Measurements from ENCODE around the gene MARVELD1. TPM values are rescaled to one million over a fixed set of nuclear protein-coding genes. Genes with fewer than 3 reads are reported as not detected.

Gene MARVELD1
- total and polyA plus RNA-seq, 3 experiments from 2014 or later: 0.15 to 4.7 (median 4.3) TPM

- peaks cover 52 to 63% (median 61%) of the 10 kb centered on the region in 3 donors for H3K4me1 Mint-ChIP-seq
- ChIA-PET CTCF (no interaction called here), POLR2A (no interaction called here)
Measured at GRCh38 chr10:97737770-97738265, 24.3 kb downstream of the MARVELD1 start.

GRCh38 chr10:97738616-97739015 lies 25.1 kb downstream of the MARVELD1 start:
- no peak for DNase-seq
- no peaks in the 10 kb centered on the region for H3K9me3 ChIP-seq (ENCODE audit: low read length)
- peaks cover 10% of the 10 kb centered on the region for H3K36me3 ChIP-seq (ENCODE audit: insufficient read depth, low read length)
- H3K27me3 ChIP-seq (ENCODE audit: insufficient read depth, low read length, poor library complexity, severe bottlenecking): no peaks in the 10 kb centered on the region
- H3K27ac Mint-ChIP-seq: peak overlapping the region in 7 of 8 donors; percentile 75 to 99 (median 96)
- no peak overlapping the region for H3K4me3 ChIP-seq (ENCODE audit: low read length)
- peaks cover 56 to 71% (median 68%) of the 10 kb centered on the region in 3 donors for H3K4me1 Mint-ChIP-seq
- no peak overlapping the region for H3K27ac ChIP-seq (ENCODE audit: low read depth, low read length)
- peaks cover 31% of the 10 kb centered on the region for H3K4me1 ChIP-seq (ENCODE audit: insufficient read depth, low read length)
- H3K9me3 Mint-ChIP-seq: no peaks in the 10 kb centered on the region
- CTCF ChIA-PET: interaction anchor here (1.0 kb wide), 1 partner anchor 29 kb away, joined by 3 read pairs; no protein-coding TSS in a partner anchor
- peaks cover 3 to 57% (median 13%) of the 10 kb centered on the region in 3 donors for H3K36me3 Mint-ChIP-seq
- peak overlapping the region; percentile 93 to 98 (median 96) for H3K4me3 Mint-ChIP-seq
- POLR2A ChIA-PET: no interaction called here
- H3K27me3 Mint-ChIP-seq: peaks cover 0 to 2% of the 10 kb centered on the region in 2 donors

More at GRCh38 chr10:97737770-97738265, 24.3 kb downstream of the MARVELD1 start:
- Histone ChIP-seq H3K27ac (ENCODE audit: low read depth, low read length) (peak overlapping the region; percentile 92), H3K27me3 (ENCODE audit: insufficient read depth, low read length, poor library complexity, severe bottlenecking) (no peaks in the 10 kb centered on the region), H3K4me1 (ENCODE audit: insufficient read depth, low read length) (peaks cover 31% of the 10 kb centered on the region), H3K9me3 (ENCODE audit: low read length) (no peaks in the 10 kb centered on the region), H3K36me3 (ENCODE audit: insufficient read depth, low read length) (peaks cover 2% of the 10 kb centered on the region), H3K4me3 (ENCODE audit: low read length) (peak overlapping the region; percentile 96)
- Mint-ChIP-seq H3K27me3 (peaks cover 0 to 2% of the 10 kb centered on the region in 2 donors), H3K36me3 (peaks cover 3 to 49% (median 6%) of the 10 kb centered on the region in 3 donors), H3K27ac (peak overlapping the region; percentile 90 to 99 (median 97)), H3K4me3 (peak overlapping the region; percentile 93 to 98 (median 96)), H3K9me3 (no peaks in the 10 kb centered on the region)
- DNase-seq: no peak

- Histone ChIP-seq H3K27ac (ENCODE audit: low read depth, low read length) (no peak overlapping the region), H3K9me3 (ENCODE audit: low read length) (no peaks in the 10 kb centered on the region), H3K4me3 (ENCODE audit: low read length) (no peak overlapping the region), H3K36me3 (ENCODE audit: insufficient read depth, low read length) (peaks cover 23% of the 10 kb centered on the region), H3K27me3 (ENCODE audit: insufficient read depth, low read length, poor library complexity, severe bottlenecking) (no peaks in the 10 kb centered on the region), H3K4me1 (ENCODE audit: insufficient read depth, low read length) (peaks cover 31% of the 10 kb centered on the region)
- Mint-ChIP-seq H3K4me1 (peaks cover 59 to 83% (median 82%) of the 10 kb centered on the region in 3 donors), H3K27me3 (peaks cover 0 to 2% of the 10 kb centered on the region in 2 donors), H3K4me3 (peak overlapping the region in 1 of 7 donors; percentile 80), H3K27ac (peak overlapping the region in 3 of 8 donors; percentile 13 to 55 (median 32)), H3K9me3 (no peaks in the 10 kb centered on the region), H3K36me3 (peaks cover 3 to 77% (median 20%) of the 10 kb centered on the region in 3 donors)
- ChIA-PET POLR2A (no interaction called here), CTCF (interaction anchor here (1.0 kb wide), 1 partner anchor 40 kb away, joined by 3 read pairs; no protein-coding TSS in a partner anchor)
- no peak for DNase-seq
Measured at GRCh38 chr10:97740613-97741012, 27.1 kb downstream of the MARVELD1 start.

GRCh38 chr10:97743169-97743943 lies 29.8 kb downstream of the MARVELD1 start:
- Histone ChIP-seq H3K4me3 (ENCODE audit: low read length) (no peak overlapping the region), H3K36me3 (ENCODE audit: insufficient read depth, low read length) (peaks cover 43% of the 10 kb centered on the region), H3K4me1 (ENCODE audit: insufficient read depth, low read length) (peaks cover 18% of the 10 kb centered on the region), H3K27me3 (ENCODE audit: insufficient read depth, low read length, poor library complexity, severe bottlenecking) (no peaks in the 10 kb centered on the region), H3K9me3 (ENCODE audit: low read length) (no peaks in the 10 kb centered on the region), H3K27ac (ENCODE audit: low read depth, low read length) (no peak overlapping the region)
- Mint-ChIP-seq H3K9me3 (no peaks in the 10 kb centered on the region), H3K36me3 (peaks cover 3 to 84% (median 33%) of the 10 kb centered on the region in 3 donors), H3K27ac (peak overlapping the region in 5 of 8 donors; percentile 6 to 69 (median 34)), H3K27me3 (no peaks in the 10 kb centered on the region), H3K4me3 (peak overlapping the region in 2 of 7 donors; percentile 6 to 21), H3K4me1 (peaks cover 44 to 64% (median 63%) of the 10 kb centered on the region in 3 donors)
- DNase-seq: no peak
- POLR2A ChIA-PET: no interaction called here
- CTCF ChIA-PET: interaction anchor here (0.8 to 1.2 kb wide), 2 partner anchors 42 to 125 kb away, joined by 3 read pairs; no protein-coding TSS in a partner anchor

GRCh38 chr10:97744405-97745035 lies 31.0 kb downstream of the MARVELD1 start:
- H3K27ac ChIP-seq (ENCODE audit: low read depth, low read length): no peak overlapping the region
- peak overlapping the region in 1 of 8 donors; percentile 71 for H3K27ac Mint-ChIP-seq
- POLR2A ChIA-PET: no interaction called here
- no peaks in the 10 kb centered on the region for H3K9me3 ChIP-seq (ENCODE audit: low read length)
- no peak overlapping the region for H3K4me3 ChIP-seq (ENCODE audit: low read length)
- H3K4me1 Mint-ChIP-seq: peaks cover 35 to 56% (median 55%) of the 10 kb centered on the region in 3 donors
- H3K4me1 ChIP-seq (ENCODE audit: insufficient read depth, low read length): peaks cover 12% of the 10 kb centered on the region
- CTCF ChIA-PET: interaction anchor here (0.8 to 1.6 kb wide), 4 partner anchors 16 to 124 kb away, joined by 3 read pairs; no protein-coding TSS in a partner anchor
- H3K36me3 ChIP-seq (ENCODE audit: insufficient read depth, low read length): peaks cover 51% of the 10 kb centered on the region
- H3K4me3 Mint-ChIP-seq: no peak overlapping the region
- peaks cover 3 to 90% (median 36%) of the 10 kb centered on the region in 3 donors for H3K36me3 Mint-ChIP-seq
- no peak for DNase-seq
- H3K27me3 Mint-ChIP-seq: peaks cover 0 to 2% of the 10 kb centered on the region in 2 donors
- H3K9me3 Mint-ChIP-seq: no peaks in the 10 kb centered on the region
- no peaks in the 10 kb centered on the region for H3K27me3 ChIP-seq (ENCODE audit: insufficient read depth, low read length, poor library complexity, severe bottlenecking)

GRCh38 chr10:97747573-97747972 lies 34.0 kb downstream of the MARVELD1 start:
- CTCF ChIA-PET: no interaction called here
- Mint-ChIP-seq H3K9me3 (no peaks in the 10 kb centered on the region), H3K27me3 (peaks cover 0 to 2% of the 10 kb centered on the region in 2 donors), H3K4me1 (peaks cover 14 to 27% (median 27%) of the 10 kb centered on the region in 3 donors), H3K36me3 (peaks cover 0 to 92% (median 42%) of the 10 kb centered on the region in 3 donors), H3K4me3 (no peak overlapping the region), H3K27ac (peak overlapping the region in 1 of 8 donors; percentile 61)
- no peak for DNase-seq
- Histone ChIP-seq H3K9me3 (ENCODE audit: low read length) (no peaks in the 10 kb centered on the region), H3K4me1 (ENCODE audit: insufficient read depth, low read length) (no peaks in the 10 kb centered on the region), H3K27me3 (ENCODE audit: insufficient read depth, low read length, poor library complexity, severe bottlenecking) (no peaks in the 10 kb centered on the region), H3K4me3 (ENCODE audit: low read length) (no peak overlapping the region), H3K27ac (ENCODE audit: low read depth, low read length) (no peak overlapping the region), H3K36me3 (ENCODE audit: insufficient read depth, low read length) (peaks cover 73% of the 10 kb centered on the region)
- POLR2A ChIA-PET: no interaction called here

- no peaks in the 10 kb centered on the region for H3K9me3 ChIP-seq (ENCODE audit: low read length)
- Mint-ChIP-seq H3K9me3 (no peaks in the 10 kb centered on the region), H3K36me3 (peaks cover 0 to 92% (median 38%) of the 10 kb centered on the region in 3 donors), H3K4me1 (peaks cover 13 to 23% (median 23%) of the 10 kb centered on the region in 3 donors), H3K4me3 (no peak overlapping the region), H3K27ac (no peak overlapping the region), H3K27me3 (peaks cover 0 to 2% of the 10 kb centered on the region in 2 donors)
- H3K27me3 ChIP-seq (ENCODE audit: insufficient read depth, low read length, poor library complexity, severe bottlenecking): no peaks in the 10 kb centered on the region
- POLR2A ChIA-PET: no interaction called here
- peaks cover 72% of the 10 kb centered on the region for H3K36me3 ChIP-seq (ENCODE audit: insufficient read depth, low read length)
- CTCF ChIA-PET: interaction anchor here (1.0 kb wide), 1 partner anchor 16 kb away, joined by 3 read pairs; no protein-coding TSS in a partner anchor
- H3K27ac ChIP-seq (ENCODE audit: low read depth, low read length): no peak overlapping the region
- no peak overlapping the region for H3K4me3 ChIP-seq (ENCODE audit: low read length)
- no peak for DNase-seq
- no peaks in the 10 kb centered on the region for H3K4me1 ChIP-seq (ENCODE audit: insufficient read depth, low read length)
Measured at GRCh38 chr10:97748116-97748515, 34.6 kb downstream of the MARVELD1 start.
